GM13977 (cell line): ENCODE results near the gene TMEM30A.
A peak's percentile ranks its signal among the peaks of the same experiment; 100 is the strongest.

Source experiments
- DNase-seq: peaks from one replicate; pipeline ENCODE4 v3.0.0; 2012; ENCODE audit warnings: low spot score
- CTCF ChIP-seq: IDR thresholded peaks from 2 replicates; pipeline ENCODE4 v1.5.1; 2012; ENCODE audit warnings: mild to moderate bottlenecking, control low read depth; ENCODE audit not compliant: insufficient read depth; ENCODE audit errors: extremely low read depth, missing control alignments
- in situ Hi-C: fragments of 300-500 bp; cut with MboI; formaldehyde crosslinking; loops from one replicate; pipeline ENCODE4 v1.12.0; 2022; ENCODE audit warnings: low sequenced_read_pairs, low pct_unique_long_range_greater_than_20kb, mixed read lengths, inconsistent platforms; ENCODE audit not compliant: unreplicated experiment

TMEM30A gene

GRCh38 chr6:75287424-75287823 lies 2.8 kb upstream of the TMEM30A start:
- in situ Hi-C loops = loop anchor here (25.0 kb wide), 1 partner anchor 250 kb away; no protein-coding TSS in a partner anchor
- no peak for TF ChIP-seq CTCF
- peak; percentile 24 for DNase-seq

- in situ Hi-C loops = loop anchor here (25.0 kb wide), 1 partner anchor 250 kb away; no protein-coding TSS in a partner anchor
- DNase-seq = no peak
- TF ChIP-seq CTCF = no peak
Measured at GRCh38 chr6:75286955-75287354, 2.4 kb upstream of the TMEM30A start.

- in situ Hi-C loops = loop anchor here (25.0 kb wide), 1 partner anchor 252 kb away; no protein-coding TSS in a partner anchor
- no peak for TF ChIP-seq CTCF
- DNase-seq = peak; percentile 44
Measured at GRCh38 chr6:75285283-75285639, 669 bp upstream of the TMEM30A start.

GRCh38 chr6:75283907-75284631 lies 523 bp downstream of the TMEM30A start:
- DNase-seq = no peak
- TF ChIP-seq CTCF = no peak
- in situ Hi-C loops = loop anchor here (25.0 kb wide), 1 partner anchor 253 kb away; no protein-coding TSS in a partner anchor

- no peak for DNase-seq
- TF ChIP-seq CTCF = no peak
- in situ Hi-C loops = loop anchor here (25.0 kb wide), 1 partner anchor 255 kb away; no protein-coding TSS in a partner anchor
Measured at GRCh38 chr6:75282706-75283105, 1.9 kb downstream of the TMEM30A start.

- in situ Hi-C loops = loop anchor here (25.0 kb wide), 1 partner anchor 256 kb away; no protein-coding TSS in a partner anchor
- no peak for TF ChIP-seq CTCF
- peak; percentile 25 for DNase-seq
Measured at GRCh38 chr6:75281653-75282052, 2.9 kb downstream of the TMEM30A start.
